ENCODE data around the gene NTSR1.

Gene NTSR1

GRCh38 chr20:62711703-62712101 is 3.1 kb downstream of the NTSR1 start:
- H3K4me2 ChIP-seq, result no peak overlapping the region
- H3K27ac ChIP-seq, result no peak overlapping the region
- peaks cover 95% of the 10 kb centered on the region for H3K27me3 ChIP-seq (ENCODE audit: insufficient read depth, low read depth)
- H4K20me1 ChIP-seq (ENCODE audit: insufficient read depth), result no peaks in the 10 kb centered on the region
- TF ChIP-seq, protein P1, sequence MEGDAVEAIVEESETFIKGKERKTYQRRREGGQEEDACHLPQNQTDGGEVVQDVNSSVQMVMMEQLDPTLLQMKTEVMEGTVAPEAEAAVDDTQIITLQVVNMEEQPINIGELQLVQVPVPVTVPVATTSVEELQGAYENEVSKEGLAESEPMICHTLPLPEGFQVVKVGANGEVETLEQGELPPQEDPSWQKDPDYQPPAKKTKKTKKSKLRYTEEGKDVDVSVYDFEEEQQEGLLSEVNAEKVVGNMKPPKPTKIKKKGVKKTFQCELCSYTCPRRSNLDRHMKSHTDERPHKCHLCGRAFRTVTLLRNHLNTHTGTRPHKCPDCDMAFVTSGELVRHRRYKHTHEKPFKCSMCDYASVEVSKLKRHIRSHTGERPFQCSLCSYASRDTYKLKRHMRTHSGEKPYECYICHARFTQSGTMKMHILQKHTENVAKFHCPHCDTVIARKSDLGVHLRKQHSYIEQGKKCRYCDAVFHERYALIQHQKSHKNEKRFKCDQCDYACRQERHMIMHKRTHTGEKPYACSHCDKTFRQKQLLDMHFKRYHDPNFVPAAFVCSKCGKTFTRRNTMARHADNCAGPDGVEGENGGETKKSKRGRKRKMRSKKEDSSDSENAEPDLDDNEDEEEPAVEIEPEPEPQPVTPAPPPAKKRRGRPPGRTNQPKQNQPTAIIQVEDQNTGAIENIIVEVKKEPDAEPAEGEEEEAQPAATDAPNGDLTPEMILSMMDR (conservative IDR thresholded peaks at IDR 0.05; ENCODE audit: low read depth, low read length), result no peak
- H3K79me2 ChIP-seq (ENCODE audit: insufficient read depth, low read depth), result no peaks in the 10 kb centered on the region
- no peaks in the 10 kb centered on the region for H3K4me1 ChIP-seq (ENCODE audit: low read depth, poor library complexity, severe bottlenecking)
- H3K4me3 ChIP-seq (IDR thresholded peaks at IDR 0.05; ENCODE audit: insufficient read depth, low read depth, low read length), result no peak overlapping the region
- no peak overlapping the region for H2AFZ ChIP-seq (ENCODE audit: low read depth)
- H3K9ac ChIP-seq, result no peak overlapping the region
- H3K36me3 ChIP-seq (ENCODE audit: insufficient read depth), result no peaks in the 10 kb centered on the region

GRCh38 chr20:62712606-62713005 is 4.0 kb downstream of the NTSR1 start:
- Histone ChIP-seq H3K27ac (no peak overlapping the region), H3K4me1 (ENCODE audit: low read depth, poor library complexity, severe bottlenecking) (no peaks in the 10 kb centered on the region), H3K4me3 (IDR thresholded peaks at IDR 0.05; ENCODE audit: insufficient read depth, low read depth, low read length) (no peak overlapping the region), H3K9ac (no peak overlapping the region), H3K36me3 (ENCODE audit: insufficient read depth) (no peaks in the 10 kb centered on the region), H3K4me2 (no peak overlapping the region), H3K79me2 (ENCODE audit: insufficient read depth, low read depth) (no peaks in the 10 kb centered on the region), H2AFZ (ENCODE audit: low read depth) (no peak overlapping the region), H3K27me3 (ENCODE audit: insufficient read depth, low read depth) (peaks cover 96% of the 10 kb centered on the region), H4K20me1 (ENCODE audit: insufficient read depth) (no peaks in the 10 kb centered on the region)
- TF ChIP-seq, protein P1 (conservative IDR thresholded peaks at IDR 0.05; ENCODE audit: low read depth, low read length), result no peak

- no peaks in the 10 kb centered on the region for H3K4me1 ChIP-seq (ENCODE audit: low read depth, poor library complexity, severe bottlenecking)
- H3K27ac ChIP-seq, result no peak overlapping the region
- H3K4me2 ChIP-seq, result no peak overlapping the region
- no peaks in the 10 kb centered on the region for H3K36me3 ChIP-seq (ENCODE audit: insufficient read depth)
- peaks cover 99% of the 10 kb centered on the region for H3K27me3 ChIP-seq (ENCODE audit: insufficient read depth, low read depth)
- no peak overlapping the region for H2AFZ ChIP-seq (ENCODE audit: low read depth)
- TF ChIP-seq, protein P1 (conservative IDR thresholded peaks at IDR 0.05; ENCODE audit: low read depth, low read length), result no peak
- no peaks in the 10 kb centered on the region for H3K79me2 ChIP-seq (ENCODE audit: insufficient read depth, low read depth)
- no peak overlapping the region for H3K9ac ChIP-seq
- no peak overlapping the region for H3K4me3 ChIP-seq (IDR thresholded peaks at IDR 0.05; ENCODE audit: insufficient read depth, low read depth, low read length)
- H4K20me1 ChIP-seq (ENCODE audit: insufficient read depth), result no peaks in the 10 kb centered on the region
Measured at GRCh38 chr20:62714006-62714405, 5.4 kb downstream of the NTSR1 start.

- Histone ChIP-seq H3K27ac (no peak overlapping the region), H3K27me3 (ENCODE audit: insufficient read depth, low read depth) (peaks cover 99% of the 10 kb centered on the region), H3K9ac (no peak overlapping the region), H3K4me3 (IDR thresholded peaks at IDR 0.05; ENCODE audit: insufficient read depth, low read depth, low read length) (no peak overlapping the region), H3K36me3 (ENCODE audit: insufficient read depth) (no peaks in the 10 kb centered on the region), H3K4me1 (ENCODE audit: low read depth, poor library complexity, severe bottlenecking) (no peaks in the 10 kb centered on the region), H3K4me2 (no peak overlapping the region), H2AFZ (ENCODE audit: low read depth) (no peak overlapping the region), H3K79me2 (ENCODE audit: insufficient read depth, low read depth) (no peaks in the 10 kb centered on the region), H4K20me1 (ENCODE audit: insufficient read depth) (no peaks in the 10 kb centered on the region)
- TF ChIP-seq, protein P1 (conservative IDR thresholded peaks at IDR 0.05; ENCODE audit: low read depth, low read length), result no peak
Measured at GRCh38 chr20:62714799-62715198, 6.2 kb downstream of the NTSR1 start.
